HEK293 (cell line): ENCODE data around the gene SMIM43.

Source experiments
- CTCF ChIA-PET: fragments of 350-600 bp; formaldehyde crosslinking; extraction: SDS; loops from one replicate; lab custom pipeline; 2021; ENCODE audit warnings: antibody characterized with exemption; lab: Yijun Ruan, JAX
- POLR2A ChIA-PET: fragments of 300-600 bp; formaldehyde crosslinking; extraction: SDS; loops from one replicate; lab custom pipeline; 2020; ENCODE audit warnings: antibody characterized with exemption, inconsistent platforms; lab: Yijun Ruan, JAX
- H3K27ac ChIP-seq: fragments of 200-500 bp; sonication (Bioruptor generic); 2 replicates; pipeline ENCODE4 v1.5.1; 2014; ENCODE audit warnings: low read depth, low read length, control low read depth, inconsistent platforms; ENCODE audit errors: extremely low read depth
- H3K36me3 ChIP-seq, 2 experiments: fragments of 200-500 bp in 1 of 2; sonication (Bioruptor generic) in 1 of 2; 1 replicate in 1 of 2; 2 replicates in 1 of 2; pipeline ENCODE4 v1.5.1; 2014 to 2017; ENCODE audit warnings: inconsistent platforms in 2 of 2, low read length in 2 of 2; ENCODE audit not compliant: control insufficient read depth in 2 of 2, insufficient read depth in 1 of 2
- H3K4me1 ChIP-seq: fragments of 200-500 bp; sonication (Bioruptor generic); 2 replicates; pipeline ENCODE4 v1.5.1; 2014; ENCODE audit warnings: mild to moderate bottlenecking, low read length, inconsistent platforms; ENCODE audit not compliant: control insufficient read depth, insufficient read depth
- H3K4me3 ChIP-seq: 2 replicates; pipeline ENCODE4 v1.5.1; 2011; ENCODE audit warnings: low read depth, mild to moderate bottlenecking, control low read depth, low read length, moderate library complexity
- H3K9me3 ChIP-seq: fragments of 200-500 bp; sonication (Bioruptor generic); 2 replicates; pipeline ENCODE4 v1.5.1; 2014; ENCODE audit warnings: low read depth, low read length, inconsistent platforms; ENCODE audit not compliant: control insufficient read depth, insufficient read depth
- FEZF1 ChIP-seq: fragments of 450-650 bp; formaldehyde crosslinking; IDR thresholded peaks from 2 replicates; pipeline ENCODE4 v1.5.1; 2016; ENCODE audit warnings: missing biosample characterization, missing genetic modification characterization
- HOXC10 ChIP-seq: sonication (generic); formaldehyde crosslinking; IDR thresholded peaks from 2 replicates; pipeline ENCODE4 v1.8.1; 2023; ENCODE audit warnings: mild to moderate bottlenecking, missing genetic modification reagents
- PRDM10 ChIP-seq: fragments of 450-650 bp; formaldehyde crosslinking; IDR thresholded peaks from 2 replicates; pipeline ENCODE4 v1.5.1; 2016; ENCODE audit warnings: missing biosample characterization, missing genetic modification characterization
- ZBTB1 ChIP-seq: fragments of 450-650 bp; formaldehyde crosslinking; IDR thresholded peaks from 2 replicates; pipeline ENCODE4 v1.5.1; 2016; ENCODE audit warnings: missing biosample characterization, missing genetic modification characterization
- ZBTB21 ChIP-seq: fragments of 450-650 bp; formaldehyde crosslinking; IDR thresholded peaks from 2 replicates; pipeline ENCODE4 v1.5.1; 2017; ENCODE audit warnings: missing biosample characterization, missing genetic modification characterization
- ZNF112 ChIP-seq: fragments of 450-650 bp; formaldehyde crosslinking; IDR thresholded peaks from 2 replicates; pipeline ENCODE4 v1.5.0; 2017; ENCODE audit warnings: missing biosample characterization, missing genetic modification characterization
- ZNF114 ChIP-seq: fragments of 450-650 bp; formaldehyde crosslinking; IDR thresholded peaks from 2 replicates; pipeline ENCODE4 v1.5.0; 2017; ENCODE audit warnings: missing biosample characterization, missing genetic modification characterization
- ZNF132 ChIP-seq: fragments of 450-650 bp; formaldehyde crosslinking; IDR thresholded peaks from 2 replicates; pipeline ENCODE4 v1.5.1; 2017; ENCODE audit warnings: missing biosample characterization, missing genetic modification characterization, borderline replicate concordance
- ZNF138 ChIP-seq: fragments of 450-650 bp; formaldehyde crosslinking; IDR thresholded peaks from 2 replicates; pipeline ENCODE4 v1.5.1; 2016; ENCODE audit warnings: missing biosample characterization, missing genetic modification characterization, borderline replicate concordance
- ZNF155 ChIP-seq: fragments of 450-650 bp; formaldehyde crosslinking; IDR thresholded peaks from 2 replicates; pipeline ENCODE4 v1.5.1; 2016; ENCODE audit warnings: missing biosample characterization, missing genetic modification characterization
- ZNF747 ChIP-seq: fragments of 450-650 bp; formaldehyde crosslinking; IDR thresholded peaks from 2 replicates; pipeline ENCODE4 v1.5.1; 2016; ENCODE audit warnings: missing biosample characterization, missing genetic modification characterization
- ZSCAN16 ChIP-seq: fragments of 450-650 bp; formaldehyde crosslinking; IDR thresholded peaks from 2 replicates; pipeline ENCODE4 v1.5.1; 2016; ENCODE audit warnings: missing biosample characterization, missing genetic modification characterization
- TF ChIP-seq, protein P1 (sequence below): fragments of 450-650 bp; formaldehyde crosslinking; IDR thresholded peaks from 2 replicates; pipeline ENCODE4 v1.5.1; 2016; ENCODE audit warnings: missing biosample characterization, missing genetic modification characterization
- TF ChIP-seq, protein P2 (sequence below): fragments of 450-650 bp; formaldehyde crosslinking; IDR thresholded peaks from 2 replicates; pipeline ENCODE4 v1.5.1; 2016; ENCODE audit warnings: missing biosample characterization, missing genetic modification characterization
- TF ChIP-seq, protein P3 (sequence below): fragments of 450-650 bp; formaldehyde crosslinking; IDR thresholded peaks from 2 replicates; pipeline ENCODE4 v1.5.1; 2017; ENCODE audit warnings: missing biosample characterization, missing genetic modification characterization
- TF ChIP-seq, protein P4 (sequence below): fragments of 450-650 bp; formaldehyde crosslinking; IDR thresholded peaks from 2 replicates; pipeline ENCODE4 v1.5.1; 2016; ENCODE audit warnings: missing biosample characterization, missing genetic modification characterization
- TF ChIP-seq, protein P5 (sequence below): fragments of 450-650 bp; formaldehyde crosslinking; IDR thresholded peaks from 2 replicates; pipeline ENCODE4 v1.5.1; 2017; ENCODE audit warnings: missing biosample characterization, missing genetic modification characterization
- TF ChIP-seq, protein P6 (sequence below): fragments of 450-650 bp; formaldehyde crosslinking; IDR thresholded peaks from 2 replicates; pipeline ENCODE4 v1.5.1; 2016; ENCODE audit warnings: missing biosample characterization, missing genetic modification characterization

Gene SMIM43

GRCh38 chr4:121737846-121738554, 27.0 kb downstream of the SMIM43 start:
- Histone ChIP-seq H3K4me3 (no peak overlapping the region), H3K9me3 (no peaks in the 10 kb centered on the region), H3K4me1 (no peaks in the 10 kb centered on the region), H3K36me3 (no peaks in the 10 kb centered on the region), H3K27ac (no peak overlapping the region)
- ChIA-PET POLR2A (no interaction called here), CTCF (interaction anchor here (0.7 to 1.5 kb wide), 4 partner anchors 23 to 367 kb away, joined by 3 to 5 read pairs (median 4); no protein-coding TSS in a partner anchor)
- TF ChIP-seq ZBTB1: no peak
- no peak for TF ChIP-seq ZNF138
- TF ChIP-seq ZNF155 (tag by site-specific recombination): no peak
- TF ChIP-seq, protein P1, sequence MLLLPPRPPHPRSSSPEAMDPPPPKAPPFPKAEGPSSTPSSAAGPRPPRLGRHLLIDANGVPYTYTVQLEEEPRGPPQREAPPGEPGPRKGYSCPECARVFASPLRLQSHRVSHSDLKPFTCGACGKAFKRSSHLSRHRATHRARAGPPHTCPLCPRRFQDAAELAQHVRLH: no peak
- TF ChIP-seq HOXC10 (CRISPR knock-in tag): no peak
- TF ChIP-seq, protein P2, sequence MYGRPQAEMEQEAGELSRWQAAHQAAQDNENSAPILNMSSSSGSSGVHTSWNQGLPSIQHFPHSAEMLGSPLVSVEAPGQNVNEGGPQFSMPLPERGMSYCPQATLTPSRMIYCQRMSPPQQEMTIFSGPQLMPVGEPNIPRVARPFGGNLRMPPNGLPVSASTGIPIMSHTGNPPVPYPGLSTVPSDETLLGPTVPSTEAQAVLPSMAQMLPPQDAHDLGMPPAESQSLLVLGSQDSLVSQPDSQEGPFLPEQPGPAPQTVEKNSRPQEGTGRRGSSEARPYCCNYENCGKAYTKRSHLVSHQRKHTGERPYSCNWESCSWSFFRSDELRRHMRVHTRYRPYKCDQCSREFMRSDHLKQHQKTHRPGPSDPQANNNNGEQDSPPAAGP (tag by site-specific recombination): no peak
- TF ChIP-seq, protein P3, sequence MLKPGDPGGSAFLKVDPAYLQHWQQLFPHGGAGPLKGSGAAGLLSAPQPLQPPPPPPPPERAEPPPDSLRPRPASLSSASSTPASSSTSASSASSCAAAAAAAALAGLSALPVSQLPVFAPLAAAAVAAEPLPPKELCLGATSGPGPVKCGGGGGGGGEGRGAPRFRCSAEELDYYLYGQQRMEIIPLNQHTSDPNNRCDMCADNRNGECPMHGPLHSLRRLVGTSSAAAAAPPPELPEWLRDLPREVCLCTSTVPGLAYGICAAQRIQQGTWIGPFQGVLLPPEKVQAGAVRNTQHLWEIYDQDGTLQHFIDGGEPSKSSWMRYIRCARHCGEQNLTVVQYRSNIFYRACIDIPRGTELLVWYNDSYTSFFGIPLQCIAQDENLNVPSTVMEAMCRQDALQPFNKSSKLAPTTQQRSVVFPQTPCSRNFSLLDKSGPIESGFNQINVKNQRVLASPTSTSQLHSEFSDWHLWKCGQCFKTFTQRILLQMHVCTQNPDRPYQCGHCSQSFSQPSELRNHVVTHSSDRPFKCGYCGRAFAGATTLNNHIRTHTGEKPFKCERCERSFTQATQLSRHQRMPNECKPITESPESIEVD (tag by site-specific recombination): no peak
- TF ChIP-seq, protein P4, sequence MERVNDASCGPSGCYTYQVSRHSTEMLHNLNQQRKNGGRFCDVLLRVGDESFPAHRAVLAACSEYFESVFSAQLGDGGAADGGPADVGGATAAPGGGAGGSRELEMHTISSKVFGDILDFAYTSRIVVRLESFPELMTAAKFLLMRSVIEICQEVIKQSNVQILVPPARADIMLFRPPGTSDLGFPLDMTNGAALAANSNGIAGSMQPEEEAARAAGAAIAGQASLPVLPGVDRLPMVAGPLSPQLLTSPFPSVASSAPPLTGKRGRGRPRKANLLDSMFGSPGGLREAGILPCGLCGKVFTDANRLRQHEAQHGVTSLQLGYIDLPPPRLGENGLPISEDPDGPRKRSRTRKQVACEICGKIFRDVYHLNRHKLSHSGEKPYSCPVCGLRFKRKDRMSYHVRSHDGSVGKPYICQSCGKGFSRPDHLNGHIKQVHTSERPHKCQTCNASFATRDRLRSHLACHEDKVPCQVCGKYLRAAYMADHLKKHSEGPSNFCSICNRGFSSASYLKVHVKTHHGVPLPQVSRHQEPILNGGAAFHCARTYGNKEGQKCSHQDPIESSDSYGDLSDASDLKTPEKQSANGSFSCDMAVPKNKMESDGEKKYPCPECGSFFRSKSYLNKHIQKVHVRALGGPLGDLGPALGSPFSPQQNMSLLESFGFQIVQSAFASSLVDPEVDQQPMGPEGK: no peak
- TF ChIP-seq ZBTB21: no peak
- no peak for TF ChIP-seq FEZF1 (tag by site-specific recombination)
- TF ChIP-seq ZSCAN16 (tag by site-specific recombination): no peak
- no peak for TF ChIP-seq ZNF747
- no peak for TF ChIP-seq ZNF114 (tag by site-specific recombination)
- TF ChIP-seq, protein P5, sequence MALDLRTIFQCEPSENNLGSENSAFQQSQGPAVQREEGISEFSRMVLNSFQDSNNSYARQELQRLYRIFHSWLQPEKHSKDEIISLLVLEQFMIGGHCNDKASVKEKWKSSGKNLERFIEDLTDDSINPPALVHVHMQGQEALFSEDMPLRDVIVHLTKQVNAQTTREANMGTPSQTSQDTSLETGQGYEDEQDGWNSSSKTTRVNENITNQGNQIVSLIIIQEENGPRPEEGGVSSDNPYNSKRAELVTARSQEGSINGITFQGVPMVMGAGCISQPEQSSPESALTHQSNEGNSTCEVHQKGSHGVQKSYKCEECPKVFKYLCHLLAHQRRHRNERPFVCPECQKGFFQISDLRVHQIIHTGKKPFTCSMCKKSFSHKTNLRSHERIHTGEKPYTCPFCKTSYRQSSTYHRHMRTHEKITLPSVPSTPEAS (tag by site-specific recombination): no peak
- TF ChIP-seq ZNF112 (tag by site-specific recombination): no peak
- no peak for TF ChIP-seq ZNF132 (tag by site-specific recombination)
- no peak for TF ChIP-seq PRDM10 (tag by site-specific recombination)
- TF ChIP-seq, protein P6, sequence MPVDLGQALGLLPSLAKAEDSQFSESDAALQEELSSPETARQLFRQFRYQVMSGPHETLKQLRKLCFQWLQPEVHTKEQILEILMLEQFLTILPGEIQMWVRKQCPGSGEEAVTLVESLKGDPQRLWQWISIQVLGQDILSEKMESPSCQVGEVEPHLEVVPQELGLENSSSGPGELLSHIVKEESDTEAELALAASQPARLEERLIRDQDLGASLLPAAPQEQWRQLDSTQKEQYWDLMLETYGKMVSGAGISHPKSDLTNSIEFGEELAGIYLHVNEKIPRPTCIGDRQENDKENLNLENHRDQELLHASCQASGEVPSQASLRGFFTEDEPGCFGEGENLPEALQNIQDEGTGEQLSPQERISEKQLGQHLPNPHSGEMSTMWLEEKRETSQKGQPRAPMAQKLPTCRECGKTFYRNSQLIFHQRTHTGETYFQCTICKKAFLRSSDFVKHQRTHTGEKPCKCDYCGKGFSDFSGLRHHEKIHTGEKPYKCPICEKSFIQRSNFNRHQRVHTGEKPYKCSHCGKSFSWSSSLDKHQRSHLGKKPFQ (tag by site-specific recombination): no peak
